Stimulated activated CD4-positive, alpha-beta T cell treated with anti-CD3 and anti-CD28 coated beads, Interleukin-12 subunit alpha, Interleukin-12 subunit beta, amount 100 ng/mL, for 48 hours (primary cell): ENCODE results near the gene ATXN1.
A peak's percentile ranks its signal among the peaks of the same experiment; 100 is the strongest.

Experiments used
- DNase-seq, 3 donors: peaks; one replicate each; pipeline ENCODE4 v3.0.0-alpha.2; 2020; ENCODE audit warnings: low read depth in 2 of 3, low spot score in 1 of 3

Gene ATXN1

DNA sequence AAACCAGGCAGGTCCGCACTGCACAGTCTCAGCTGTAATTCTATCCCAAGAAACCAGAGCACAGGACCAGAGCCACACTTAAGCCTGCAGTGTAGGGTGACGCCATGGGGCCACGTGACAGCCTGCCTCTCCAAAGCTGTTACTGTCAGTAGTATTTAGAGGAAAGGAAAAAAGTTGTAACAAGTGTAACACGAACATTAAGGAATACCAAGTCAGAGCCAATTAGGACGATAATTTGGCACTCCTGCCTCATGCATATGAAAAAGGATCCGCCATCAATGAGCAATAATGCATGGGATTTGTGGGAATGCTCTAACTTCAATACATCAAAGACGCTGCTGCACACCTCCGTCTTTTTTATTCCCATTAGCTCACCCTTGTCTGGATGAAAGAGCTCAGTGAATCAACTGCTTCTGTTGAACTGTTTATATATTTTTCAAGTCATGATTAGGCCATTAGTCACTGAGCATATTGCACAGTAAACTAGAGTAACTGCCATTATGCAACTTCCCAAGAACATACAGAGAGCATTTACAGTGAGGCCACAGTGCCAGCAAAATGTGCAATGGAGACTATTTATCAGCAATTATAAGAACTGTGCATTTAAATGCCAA lies 79.9 kb downstream of the ATXN1 start:
- no peak for DNase-seq

DNA sequence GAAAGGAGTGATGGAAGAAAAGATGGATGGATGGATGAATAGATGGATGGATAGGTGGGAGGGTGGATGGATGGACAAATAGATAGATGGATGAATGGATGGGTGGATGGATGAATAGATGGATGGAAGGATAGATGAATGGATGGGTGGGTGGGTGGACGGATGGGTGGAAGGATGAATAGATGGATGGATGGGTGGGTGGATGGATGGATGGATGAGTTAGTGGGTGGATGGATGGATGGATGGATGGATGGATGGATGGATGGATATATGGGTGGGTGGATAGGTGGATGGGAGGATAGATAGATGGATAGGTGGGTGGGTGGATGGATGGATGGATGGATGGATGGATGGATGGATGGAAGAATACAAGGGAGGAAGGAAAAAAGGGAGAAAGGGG lies 82.2 kb downstream of the ATXN1 start:
- no peak for DNase-seq

DNA sequence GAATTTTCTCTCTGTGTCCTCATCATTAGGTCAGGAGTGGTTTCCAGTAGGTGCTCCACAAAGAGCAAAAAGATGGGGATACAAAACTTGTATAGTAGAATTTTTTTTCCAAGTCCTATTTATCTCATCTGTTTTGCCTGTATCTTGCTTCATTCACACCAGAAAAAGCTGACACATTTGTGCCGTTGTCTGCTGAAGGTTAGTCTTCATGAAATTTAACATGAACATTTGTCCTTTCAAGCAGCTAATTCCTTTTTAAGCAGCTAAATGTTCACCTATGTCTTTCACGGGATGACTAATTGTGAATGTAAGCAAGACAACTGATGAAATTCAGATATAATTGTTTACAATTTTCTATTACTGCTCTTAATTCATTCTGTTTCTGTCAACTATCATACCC lies 83.8 kb downstream of the ATXN1 start:
- no peak for DNase-seq

DNA sequence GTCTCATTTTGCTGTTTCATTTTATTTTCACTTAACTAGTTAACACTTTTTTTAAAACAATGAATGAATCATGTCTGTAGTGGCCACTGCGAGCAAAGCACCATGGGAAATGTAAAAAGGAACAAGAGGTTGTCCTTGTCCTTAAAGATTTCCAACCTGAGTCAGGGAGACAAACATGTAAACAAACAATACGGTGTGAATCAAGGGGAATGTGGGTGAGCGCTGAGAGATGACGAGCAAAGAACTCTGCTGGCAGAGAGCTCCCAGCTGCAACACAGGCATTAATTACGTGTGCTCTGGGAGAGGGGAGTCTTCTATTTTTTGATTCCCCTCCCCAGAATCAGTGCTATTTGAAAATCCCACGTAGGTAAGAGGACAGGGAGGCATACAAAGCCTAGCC lies 84.3 kb downstream of the ATXN1 start:
- no peak for DNase-seq

DNA sequence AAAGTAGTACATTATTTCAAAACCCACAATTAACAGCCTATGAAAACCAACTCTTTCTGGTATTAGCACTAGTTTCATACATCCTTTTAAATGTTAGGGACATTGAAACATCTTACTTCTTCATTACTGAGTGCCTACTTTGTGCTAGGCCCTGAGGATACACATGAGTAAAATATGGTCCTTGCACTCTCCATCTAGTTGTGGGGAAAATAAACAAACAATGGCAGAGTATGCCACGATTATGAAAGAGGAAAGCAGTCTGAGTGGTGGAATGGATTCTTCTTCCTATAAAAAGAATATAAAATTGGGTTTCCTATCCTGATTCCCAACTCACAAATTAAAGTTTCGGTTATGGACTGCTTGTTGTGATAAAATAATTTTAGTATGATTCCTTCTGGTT lies 84.9 kb downstream of the ATXN1 start:
- no peak for DNase-seq

DNA sequence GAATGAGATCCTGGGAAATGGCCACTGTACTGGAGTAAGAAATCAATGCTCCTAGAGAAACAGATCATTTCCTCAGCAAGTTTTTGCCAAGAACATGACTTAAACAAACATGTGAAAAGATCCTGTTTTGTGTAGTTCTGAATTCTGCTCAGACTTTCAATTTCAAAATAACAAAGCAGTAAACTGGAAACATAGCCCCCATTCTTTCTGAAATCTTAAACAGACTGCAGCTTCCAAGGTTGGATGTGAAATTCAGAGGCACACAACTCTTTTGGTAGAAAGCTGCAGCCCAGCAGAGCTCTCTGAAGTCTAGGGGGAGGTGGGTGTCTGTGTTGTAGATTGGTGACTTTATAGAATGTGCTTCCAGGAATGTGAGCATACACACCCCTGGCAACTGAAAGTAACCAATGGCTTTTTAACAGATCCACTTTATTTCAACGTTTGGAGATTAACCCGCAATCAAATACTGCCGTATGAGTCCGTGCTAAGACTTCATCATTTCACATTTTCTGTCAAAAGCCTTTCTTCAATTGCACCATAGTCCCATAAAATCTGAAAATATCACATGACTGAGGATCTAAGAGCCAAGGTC lies 86.4 kb downstream of the ATXN1 start:
- no peak for DNase-seq

DNA sequence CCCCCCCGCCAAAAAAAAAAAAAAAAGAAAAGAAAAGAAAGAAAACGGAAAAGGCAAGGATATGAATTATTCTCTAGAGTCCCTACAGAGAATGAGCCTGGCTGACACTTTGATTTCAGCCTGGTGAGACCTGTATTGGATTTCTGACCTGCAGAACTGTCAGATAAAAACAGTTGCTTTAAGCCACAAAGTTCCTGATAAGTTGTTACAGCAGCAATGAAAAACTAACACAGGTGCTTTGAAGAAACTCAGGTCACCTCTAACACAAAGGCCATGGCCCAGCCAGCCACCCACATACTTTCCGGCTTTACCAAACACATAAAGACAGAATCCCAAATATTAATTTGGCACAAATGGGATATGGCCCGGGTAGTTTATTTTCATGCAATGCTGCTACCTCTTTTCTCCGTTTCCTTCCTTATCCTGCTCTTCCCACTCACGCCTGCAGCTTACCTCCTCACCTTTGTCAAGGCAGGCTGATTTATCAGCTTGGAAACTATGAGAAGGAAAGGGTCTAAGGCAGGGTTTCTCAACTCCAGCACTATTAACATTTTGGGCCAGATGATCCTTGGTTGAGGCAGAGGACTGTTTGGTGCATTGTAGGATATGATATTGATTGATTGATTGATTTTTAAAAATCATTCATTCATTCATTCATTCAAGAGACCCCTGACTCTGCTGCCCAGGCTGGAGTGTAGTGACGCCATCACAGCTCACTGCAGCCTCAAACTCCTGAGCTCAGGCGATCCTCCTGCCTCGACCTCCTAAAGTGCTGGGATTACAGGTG lies 88.1 kb downstream of the ATXN1 start:
- no peak for DNase-seq

DNA sequence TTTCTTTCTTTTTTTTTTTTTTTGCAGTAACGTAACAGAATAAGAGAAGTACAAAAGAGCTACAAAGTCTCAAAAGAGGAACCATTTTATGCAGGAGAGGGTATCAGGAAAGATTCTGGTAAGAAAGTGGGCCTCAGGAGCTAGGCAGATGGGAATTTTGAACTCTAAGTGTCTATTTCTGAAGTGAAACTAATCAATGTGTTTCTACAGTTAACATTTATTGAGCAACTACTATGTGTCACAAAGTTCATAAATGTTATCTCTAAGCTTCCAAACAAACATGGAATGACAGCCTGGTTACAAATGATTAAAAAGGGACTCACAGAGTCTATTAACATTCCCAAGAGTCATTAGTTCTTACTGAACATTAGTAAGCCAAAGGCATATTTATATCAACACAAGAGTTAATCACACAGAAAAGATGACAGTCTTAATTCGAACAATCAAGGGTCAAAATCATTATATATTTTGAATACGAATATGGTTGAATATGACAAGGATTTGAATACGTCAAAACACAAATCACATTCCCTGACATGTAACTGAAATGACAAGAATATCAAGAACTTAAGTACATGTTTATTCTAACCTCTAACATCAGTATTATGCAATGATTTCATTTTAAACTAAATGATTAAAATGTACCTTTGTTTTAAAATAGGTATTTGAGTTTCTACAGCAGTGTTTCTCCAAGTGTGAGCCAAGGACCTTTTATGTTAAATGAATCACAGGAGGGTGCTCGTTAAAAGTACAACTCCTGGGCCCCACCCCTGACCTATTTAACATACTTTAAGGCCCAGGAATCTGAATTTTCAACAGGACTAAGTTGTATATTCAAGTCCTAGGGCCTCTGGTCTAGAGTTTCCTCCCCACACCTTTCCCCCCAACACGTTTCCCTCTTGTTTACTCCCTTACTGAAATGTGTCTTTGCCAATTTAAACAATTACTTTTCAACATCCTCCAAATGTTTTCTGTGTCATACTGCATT lies 89.7 kb downstream of the ATXN1 start:
- DNase-seq: no peak

DNA sequence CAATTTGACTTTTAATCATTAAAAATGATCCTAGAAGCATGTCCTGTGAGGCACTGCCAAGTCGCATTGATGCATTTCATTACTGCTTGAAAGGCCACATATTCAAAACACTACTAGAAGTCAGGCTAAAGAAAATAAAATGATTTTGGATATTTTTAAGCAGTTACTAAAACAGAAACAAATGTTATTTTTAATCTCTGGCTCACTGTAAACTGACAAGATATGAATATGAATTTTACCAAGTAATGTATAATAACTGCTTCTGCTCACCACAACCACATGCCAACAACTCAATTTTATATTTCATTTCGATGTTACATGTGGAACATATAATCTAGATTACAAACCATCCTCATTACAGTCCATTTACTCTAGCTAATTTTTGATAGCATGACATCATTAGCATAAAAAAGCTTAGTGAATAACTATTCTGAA lies 90.6 kb downstream of the ATXN1 start:
- DNase-seq: no peak

DNA sequence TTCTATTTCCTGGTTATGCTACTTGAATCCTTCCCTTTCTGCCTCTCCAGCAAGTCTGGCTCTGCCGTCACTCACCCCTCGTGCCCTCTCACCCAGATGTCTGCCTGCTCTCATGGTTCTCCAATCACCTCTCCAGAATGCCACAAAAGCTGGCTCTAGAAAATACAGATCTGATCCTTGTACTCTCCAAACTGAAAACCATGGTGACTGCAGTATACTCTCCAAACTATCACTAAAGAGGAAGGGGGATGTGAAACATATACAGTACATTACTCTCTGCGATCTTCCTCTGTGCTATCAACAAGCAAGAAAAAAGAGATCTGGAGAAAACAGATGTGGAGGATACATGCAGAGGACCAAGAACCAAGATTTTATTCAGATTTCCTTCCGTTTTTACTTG lies 91.1 kb downstream of the ATXN1 start:
- DNase-seq: no peak

DNA sequence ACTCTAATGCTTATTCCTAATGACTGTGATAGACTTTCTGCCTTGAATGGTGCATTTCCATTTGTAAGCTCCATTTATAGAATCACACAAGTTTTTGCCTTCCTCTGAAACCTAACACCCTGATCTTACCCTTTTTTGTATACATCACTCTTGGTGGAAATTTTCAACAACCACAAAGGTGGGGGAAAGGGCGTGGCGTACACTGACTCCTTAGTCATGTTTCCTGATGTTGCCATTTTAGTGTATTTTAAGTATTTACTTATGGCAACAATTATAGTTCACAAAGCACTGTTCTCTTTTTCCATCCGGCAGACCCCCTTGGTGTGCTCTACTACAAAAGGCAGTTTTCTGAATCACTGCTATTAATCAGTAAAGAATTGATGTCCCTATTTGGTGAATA lies 92.0 kb downstream of the ATXN1 start:
- peak; percentile 39 to 60 (median 51) for DNase-seq

DNA sequence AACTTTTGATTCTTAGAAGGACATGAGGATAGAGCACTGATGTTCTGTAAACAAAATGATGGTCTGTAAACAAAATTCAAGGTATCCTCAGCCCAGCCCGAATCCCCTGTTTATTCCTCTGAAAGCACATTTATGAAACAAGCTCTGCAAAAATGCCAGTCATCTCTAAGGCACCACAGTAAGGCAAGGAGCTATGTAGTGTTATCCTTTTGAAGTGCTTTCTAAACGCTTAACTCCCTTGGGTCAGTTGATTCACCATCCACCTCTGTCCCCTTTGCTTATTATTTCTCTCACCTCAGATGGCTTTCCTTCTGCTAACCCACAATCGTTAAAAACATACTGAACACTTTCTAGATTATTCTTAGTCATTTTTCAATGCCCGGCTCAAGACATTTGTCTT lies 93.8 kb downstream of the ATXN1 start:
- DNase-seq: no peak

DNA sequence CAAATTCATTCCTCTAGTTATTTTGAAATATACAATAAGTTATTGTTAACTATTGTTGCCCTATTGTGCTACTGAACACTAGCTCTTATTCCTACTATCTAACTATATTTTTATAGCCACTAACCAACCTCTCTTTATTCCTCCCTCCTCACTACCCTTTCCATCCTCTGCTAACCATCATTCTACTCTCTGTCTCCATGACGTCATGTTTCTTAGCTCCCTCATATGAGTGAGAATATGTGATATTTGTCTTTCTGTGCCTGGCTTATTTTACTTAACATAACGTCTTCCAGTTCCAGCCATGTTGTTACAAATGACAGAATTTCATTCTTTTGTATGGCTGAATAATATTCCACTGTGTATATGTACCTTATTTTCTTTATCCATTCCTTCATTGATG lies 95.3 kb downstream of the ATXN1 start:
- no peak for DNase-seq

DNA sequence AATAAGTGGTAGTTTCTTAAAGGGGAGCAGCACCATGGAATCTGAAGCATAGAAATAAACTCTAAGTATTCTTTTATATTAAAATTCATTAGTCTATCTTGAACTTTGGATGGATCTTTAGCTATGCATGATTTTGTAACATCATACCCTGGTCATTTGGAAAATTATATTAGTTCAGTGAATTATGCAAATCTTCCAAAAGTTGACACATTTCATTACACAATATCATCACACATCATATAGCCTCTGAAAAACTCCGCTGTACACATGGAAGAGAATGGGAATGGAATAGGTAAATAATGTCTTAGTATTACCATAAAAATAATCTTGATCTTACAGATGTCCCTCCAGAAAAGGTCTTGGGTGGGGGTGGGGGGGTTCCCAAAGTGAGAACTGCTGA lies 96.1 kb downstream of the ATXN1 start:
- no peak for DNase-seq

DNA sequence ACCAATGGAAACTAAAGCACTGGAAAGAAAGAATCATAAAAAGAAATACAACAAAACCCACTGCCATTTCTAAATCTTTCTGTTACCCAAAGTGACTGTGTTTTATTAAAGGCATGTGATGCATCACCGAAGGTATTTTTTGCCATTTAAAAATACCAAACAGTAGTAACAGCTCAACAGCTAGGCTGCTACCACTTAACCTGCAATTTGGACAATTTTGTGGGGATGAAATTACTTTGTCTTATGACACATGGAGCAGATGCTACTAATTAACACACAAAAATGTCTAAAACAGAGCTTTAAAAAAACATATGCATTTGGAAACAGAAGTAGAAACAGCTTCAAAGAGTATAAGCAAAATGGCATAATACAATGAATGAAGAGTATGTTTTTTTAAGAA lies 97.4 kb downstream of the ATXN1 start:
- no peak for DNase-seq

DNA sequence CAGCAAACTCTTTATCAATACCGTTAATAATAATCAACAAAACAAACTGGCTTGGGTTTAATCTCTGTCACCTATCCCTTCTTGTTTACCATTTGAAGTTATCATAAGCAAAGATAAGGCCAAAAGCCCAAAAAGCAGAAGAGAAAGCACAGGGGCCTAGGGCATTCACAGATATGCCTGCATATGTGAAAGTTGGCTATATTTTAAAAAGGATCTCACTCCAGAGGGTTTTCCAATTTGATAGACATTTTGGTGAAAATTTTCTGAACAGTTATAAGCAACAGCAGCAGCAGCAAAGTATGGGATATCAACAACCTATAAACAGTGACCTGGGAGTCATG lies 101.1 kb downstream of the ATXN1 start:
- no peak for DNase-seq

DNA sequence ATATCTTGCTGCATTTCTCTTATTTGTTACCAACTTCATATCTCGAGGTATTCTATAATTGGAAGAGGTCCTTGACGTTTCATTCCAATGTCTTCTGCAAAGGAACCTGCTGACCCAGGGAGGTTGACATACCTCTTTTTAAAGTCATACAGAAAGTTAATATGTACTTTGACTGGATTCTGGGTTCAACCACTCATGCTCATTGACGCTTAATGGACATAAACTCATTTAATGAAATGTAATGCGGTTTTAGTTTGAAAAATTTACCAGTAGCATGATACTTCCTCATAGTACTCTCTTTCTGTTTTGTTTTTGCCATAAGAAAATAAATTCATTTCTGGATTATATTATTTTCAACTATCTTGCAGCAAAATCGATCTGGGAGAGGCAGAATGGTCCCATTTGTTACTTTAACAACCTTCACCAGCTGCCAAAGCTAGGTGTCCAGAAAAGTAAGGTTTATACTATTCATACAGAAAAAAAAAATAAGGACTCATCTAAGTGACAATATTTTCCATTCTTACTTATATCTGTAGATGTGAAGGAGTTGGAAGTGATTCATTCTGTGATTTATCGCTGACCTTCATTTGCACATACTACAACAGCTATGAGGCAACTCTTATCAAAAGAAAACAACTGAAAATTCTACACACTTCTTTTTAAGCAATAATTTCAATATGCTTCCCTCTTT lies 101.6 kb downstream of the ATXN1 start:
- no peak for DNase-seq

DNA sequence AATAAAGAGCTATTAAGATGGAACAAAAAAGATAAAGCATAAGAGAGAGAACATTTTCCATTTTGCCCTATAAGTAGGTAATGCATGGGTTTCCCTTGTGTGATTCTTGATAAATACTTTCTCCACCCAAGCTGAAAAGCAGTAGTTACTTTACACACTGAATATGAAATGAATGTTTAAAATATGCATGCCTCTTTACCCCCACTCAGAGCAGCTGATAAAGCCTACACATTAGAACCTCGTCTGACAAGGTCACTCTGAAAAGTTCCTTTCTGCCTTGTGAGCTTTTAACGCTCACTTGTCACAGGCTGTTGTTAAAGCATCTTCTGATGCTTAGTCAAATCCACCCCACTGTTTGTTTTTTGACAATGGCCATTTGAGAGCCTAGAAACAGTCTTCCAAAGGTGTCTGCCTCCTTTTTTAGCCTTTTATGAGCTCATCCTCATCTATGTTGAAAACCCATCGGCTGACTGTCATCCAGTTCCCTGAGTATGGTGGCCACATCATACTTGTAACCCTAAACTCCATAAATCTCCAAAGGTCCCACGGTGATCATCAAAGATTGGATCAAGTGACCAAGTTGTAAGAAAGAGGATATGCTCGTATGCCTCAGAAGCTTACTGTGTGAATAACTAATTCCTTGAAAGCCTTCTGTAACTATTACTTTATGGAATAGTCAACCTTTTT lies 102.8 kb downstream of the ATXN1 start:
- no peak for DNase-seq

DNA sequence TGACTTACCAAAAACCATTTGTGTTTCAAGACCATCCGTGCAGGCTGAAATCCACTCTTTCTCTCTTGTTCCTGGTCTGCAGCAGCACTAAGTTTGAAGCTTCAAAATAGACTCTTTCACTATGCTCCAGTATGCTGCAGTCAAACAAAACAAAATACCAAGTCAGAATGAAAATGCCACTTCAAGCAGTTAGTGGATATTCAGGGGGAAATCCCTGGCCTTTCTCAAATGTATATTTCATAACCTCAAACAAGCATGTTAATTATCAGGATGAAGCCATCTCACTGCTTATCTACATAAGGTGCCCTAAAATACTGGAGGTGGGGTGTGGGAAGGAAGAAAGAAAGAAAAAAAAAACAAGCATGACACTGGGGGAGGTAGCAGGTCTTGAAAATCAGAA lies 103.5 kb downstream of the ATXN1 start:
- no peak for DNase-seq

DNA sequence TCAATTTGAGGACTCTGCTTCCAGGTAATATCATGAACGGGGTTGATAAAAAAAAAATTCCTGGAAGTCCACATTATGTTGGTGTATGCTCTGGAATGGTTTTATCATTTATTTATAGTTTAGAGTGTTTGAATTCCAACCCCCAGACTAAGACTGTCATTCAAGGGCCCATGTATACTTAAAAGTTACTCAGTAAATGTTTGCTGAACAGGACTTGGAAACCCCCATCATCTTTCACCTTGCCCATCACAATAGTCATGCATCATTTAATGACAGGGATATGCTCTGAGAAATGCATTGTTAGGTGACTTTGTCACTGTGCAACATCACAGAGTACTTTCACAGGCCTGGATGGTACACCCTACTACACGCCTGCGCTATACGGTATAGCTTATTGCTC lies 104.8 kb downstream of the ATXN1 start:
- no peak for DNase-seq
